Measurements from ENCODE around the gene MAPRE3. TPM values are rescaled to one million over a fixed set of nuclear protein-coding genes. Genes with fewer than 3 reads are reported as not detected.

The MAPRE3 gene
- total RNA-seq, 6 experiments from 2014 or later: 13.7 to 22.3 (median 17.3) TPM

DNA sequence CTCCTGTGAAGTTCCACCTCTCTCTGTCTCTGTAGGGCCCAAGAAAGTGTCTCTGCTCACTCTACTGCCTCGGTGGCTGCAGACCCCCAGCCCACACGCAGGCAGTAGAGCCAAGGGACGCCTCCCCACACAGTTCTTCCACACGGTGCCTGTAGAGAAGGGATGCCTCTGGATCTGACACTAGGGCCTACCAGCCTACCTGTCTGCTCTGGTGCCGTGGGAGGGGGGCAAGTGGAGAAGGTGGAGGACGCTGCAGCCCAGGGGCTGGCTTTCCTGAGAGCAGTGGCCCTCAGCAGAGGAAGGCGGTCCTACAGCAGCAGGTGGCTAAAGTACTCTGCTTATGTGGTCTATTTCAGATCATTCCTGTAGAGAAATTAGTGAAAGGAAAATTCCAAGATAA is 53.3 kb downstream of the MAPRE3 start:
- H3K27ac ChIP-seq: no peak overlapping the region
- H3K9me3 ChIP-seq: no peaks in the 10 kb centered on the region
- intact Hi-C loops (cut with DNase I): loop anchor here in 1 of 2 donors (10.0 kb wide), 2 partner anchors 61 to 179 kb away; partner anchors contain the start of genes DPYSL5 and KHK
- H3K36me3 ChIP-seq: peaks cover 0 to 25% (median 9%) of the 10 kb centered on the region in 4 donors
- TF ChIP-seq, protein P1, sequence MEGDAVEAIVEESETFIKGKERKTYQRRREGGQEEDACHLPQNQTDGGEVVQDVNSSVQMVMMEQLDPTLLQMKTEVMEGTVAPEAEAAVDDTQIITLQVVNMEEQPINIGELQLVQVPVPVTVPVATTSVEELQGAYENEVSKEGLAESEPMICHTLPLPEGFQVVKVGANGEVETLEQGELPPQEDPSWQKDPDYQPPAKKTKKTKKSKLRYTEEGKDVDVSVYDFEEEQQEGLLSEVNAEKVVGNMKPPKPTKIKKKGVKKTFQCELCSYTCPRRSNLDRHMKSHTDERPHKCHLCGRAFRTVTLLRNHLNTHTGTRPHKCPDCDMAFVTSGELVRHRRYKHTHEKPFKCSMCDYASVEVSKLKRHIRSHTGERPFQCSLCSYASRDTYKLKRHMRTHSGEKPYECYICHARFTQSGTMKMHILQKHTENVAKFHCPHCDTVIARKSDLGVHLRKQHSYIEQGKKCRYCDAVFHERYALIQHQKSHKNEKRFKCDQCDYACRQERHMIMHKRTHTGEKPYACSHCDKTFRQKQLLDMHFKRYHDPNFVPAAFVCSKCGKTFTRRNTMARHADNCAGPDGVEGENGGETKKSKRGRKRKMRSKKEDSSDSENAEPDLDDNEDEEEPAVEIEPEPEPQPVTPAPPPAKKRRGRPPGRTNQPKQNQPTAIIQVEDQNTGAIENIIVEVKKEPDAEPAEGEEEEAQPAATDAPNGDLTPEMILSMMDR (IDR thresholded peaks at IDR 0.05): no peak
- TF ChIP-seq POLR2A (IDR thresholded peaks at IDR 0.05): no peak
- H3K27me3 ChIP-seq: no peaks in the 10 kb centered on the region
- WGBS (ENCODE audit: insufficient coverage, low coverage, low lambda C conversion rate, missing lambda C conversion rate): 95% methylated on average over 4 of the region's 7 CpGs
- no peak overlapping the region for H3K4me3 ChIP-seq
- H3K4me1 ChIP-seq: peaks cover 0 to 27% (median 17%) of the 10 kb centered on the region in 4 donors
- no peak for DNase-seq
- no peak for ATAC-seq

DNA sequence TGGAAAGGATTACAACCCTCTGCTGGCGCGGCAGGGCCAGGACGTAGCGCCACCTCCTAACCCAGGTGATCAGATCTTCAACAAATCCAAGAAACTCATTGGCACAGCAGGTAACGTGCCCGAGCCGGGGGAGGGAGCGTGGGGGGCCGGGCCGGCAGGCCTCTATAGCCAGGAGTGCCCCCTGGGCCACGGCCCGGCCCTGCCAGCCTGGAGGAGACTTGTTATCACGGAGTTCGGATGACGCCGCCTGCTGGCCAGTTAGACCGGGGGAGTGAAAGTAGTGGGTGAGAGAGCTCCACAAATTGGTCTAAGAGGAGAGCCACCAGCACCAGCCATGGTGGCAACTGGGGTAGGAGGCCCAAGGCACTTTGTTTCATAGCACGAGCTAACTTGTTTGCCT is 53.8 kb downstream of the MAPRE3 start:
- WGBS (ENCODE audit: insufficient coverage, low coverage, low lambda C conversion rate, missing lambda C conversion rate): 100% methylated on average over 4 of the region's 18 CpGs
- no peak for DNase-seq
- Histone ChIP-seq H3K4me3 (no peak overlapping the region), H3K27me3 (no peaks in the 10 kb centered on the region), H3K36me3 (peaks cover 0 to 25% (median 9%) of the 10 kb centered on the region in 4 donors), H3K4me1 (peaks cover 0 to 26% (median 16%) of the 10 kb centered on the region in 4 donors), H3K27ac (no peak overlapping the region), H3K9me3 (no peaks in the 10 kb centered on the region)
- intact Hi-C loops (cut with DNase I): loop anchor here in 1 of 2 donors (10.0 kb wide), 2 partner anchors 61 to 179 kb away; partner anchors contain the start of genes DPYSL5 and KHK
- no peak for TF ChIP-seq POLR2A (IDR thresholded peaks at IDR 0.05)
- TF ChIP-seq, protein P1 (IDR thresholded peaks at IDR 0.05): no peak
- no peak for ATAC-seq

DNA sequence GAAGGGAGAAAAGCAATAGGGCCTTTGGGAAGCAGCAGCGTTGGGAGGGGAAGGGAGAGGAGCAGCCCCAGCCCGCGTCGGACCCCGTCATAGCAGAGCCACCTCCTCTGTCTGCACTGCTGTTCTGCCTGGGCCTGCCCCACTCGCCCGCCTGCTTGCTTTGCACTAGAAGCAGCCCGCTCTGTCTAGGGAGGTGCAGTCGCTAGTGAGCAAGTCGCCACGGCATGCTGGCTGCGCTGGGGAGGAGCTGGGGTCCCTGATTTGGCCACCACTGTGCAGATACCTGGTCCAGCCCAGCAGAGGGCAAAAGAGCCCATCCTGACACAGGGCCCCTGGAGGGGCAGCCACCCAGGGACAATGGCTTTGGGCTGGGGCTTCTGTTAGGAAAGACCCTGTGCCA is 54.4 kb downstream of the MAPRE3 start:
- no peak overlapping the region for H3K27ac ChIP-seq
- H3K4me1 ChIP-seq: peaks cover 0 to 21% (median 14%) of the 10 kb centered on the region in 4 donors
- H3K9me3 ChIP-seq: no peaks in the 10 kb centered on the region
- H3K36me3 ChIP-seq: peaks cover 0 to 25% (median 9%) of the 10 kb centered on the region in 4 donors
- DNase-seq: no peak
- no peaks in the 10 kb centered on the region for H3K27me3 ChIP-seq
- 100% methylated on average over 5 of the region's 12 CpGs for WGBS (ENCODE audit: insufficient coverage, low coverage, low lambda C conversion rate, missing lambda C conversion rate)
- no peak overlapping the region for H3K4me3 ChIP-seq
- intact Hi-C loops (cut with DNase I): loop anchor here in 1 of 2 donors (10.0 kb wide), 2 partner anchors 60 to 180 kb away; partner anchors contain the start of genes DPYSL5 and KHK
- no peak for TF ChIP-seq POLR2A (IDR thresholded peaks at IDR 0.05)
- TF ChIP-seq, protein P1 (IDR thresholded peaks at IDR 0.05): peak in 1 of 4 donors; percentile 9
- no peak for ATAC-seq

DNA sequence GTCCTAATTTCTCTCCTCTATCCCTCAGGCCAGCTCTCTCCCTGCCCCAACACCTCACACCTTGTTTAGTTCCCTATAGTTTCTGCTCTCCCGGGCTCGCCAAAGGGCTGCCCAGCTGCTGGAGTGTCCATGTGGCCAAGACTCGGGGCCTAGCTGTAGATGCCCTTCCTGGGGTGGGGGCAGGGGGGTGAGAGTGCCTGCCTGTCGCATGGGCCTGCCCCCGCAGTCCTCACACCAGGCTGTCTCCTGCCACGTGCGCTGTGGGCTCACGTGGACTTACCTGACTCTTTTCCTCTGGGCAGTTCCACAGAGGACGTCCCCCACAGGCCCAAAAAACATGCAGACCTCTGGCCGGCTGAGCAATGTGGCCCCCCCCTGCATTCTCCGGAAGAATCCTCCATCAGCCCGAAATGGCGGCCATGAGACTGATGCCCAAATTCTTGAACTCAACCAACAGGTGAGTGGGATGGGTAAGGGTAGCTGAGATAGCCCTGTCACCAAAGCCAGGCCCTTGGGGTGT is 54.9 kb downstream of the MAPRE3 start:
- Histone ChIP-seq H3K4me3 (no peak overlapping the region), H3K9me3 (no peaks in the 10 kb centered on the region), H3K4me1 (peaks cover 0 to 16% (median 11%) of the 10 kb centered on the region in 4 donors), H3K27ac (no peak overlapping the region), H3K36me3 (peaks cover 0 to 25% (median 9%) of the 10 kb centered on the region in 4 donors), H3K27me3 (no peaks in the 10 kb centered on the region)
- DNase-seq: no peak
- intact Hi-C loops (cut with DNase I): loop anchor here in 1 of 2 donors (10.0 kb wide), 2 partner anchors 59 to 181 kb away; partner anchors contain the start of genes DPYSL5 and KHK
- TF ChIP-seq, protein P1 (IDR thresholded peaks at IDR 0.05): no peak
- no peak for TF ChIP-seq POLR2A (IDR thresholded peaks at IDR 0.05)
- no peak for ATAC-seq
- 72% methylated on average over 3 of the region's 13 CpGs for WGBS (ENCODE audit: insufficient coverage, low coverage, low lambda C conversion rate, missing lambda C conversion rate)

Data from right lobe of liver (tissue), 6 donors.